K562 (cell line): Measurements from ENCODE around the gene ATM.

ENCODE experiments used
- CTCF ChIP-seq, 3 experiments: IDR thresholded peaks in 2 of 3; conservative IDR thresholded peaks in 1 of 3; 2 replicates each; pipeline ENCODE4 v1.5.1; 2011 to 2012; ENCODE audit warnings: low read length in 3 of 3, mild to moderate bottlenecking in 3 of 3, control low read depth in 2 of 3, improper control_type of control experiment in 1 of 3, inconsistent platforms in 1 of 3, low read depth in 1 of 3, mixed read lengths in 1 of 3, moderate library complexity in 1 of 3; ENCODE audit not compliant: insufficient read depth in 2 of 3
- FIP1L1 ChIP-seq: fragments of 200-400 bp; formaldehyde crosslinking; IDR thresholded peaks from 2 replicates; pipeline ENCODE4 v1.6.1; 2018; ENCODE audit warnings: mild to moderate bottlenecking, low read depth, low read length; ENCODE audit not compliant: poor library complexity, severe bottlenecking
- HDAC1 ChIP-seq, 2 experiments: fragments of 450-650 bp; IDR thresholded peaks; 2 replicates each; pipeline ENCODE4 v1.6.1; 2016 to 2017; ENCODE audit warnings: inconsistent platforms in 1 of 2, mild to moderate bottlenecking in 1 of 2, moderate library complexity in 1 of 2
- MXI1 ChIP-seq: IDR thresholded peaks from 2 replicates; pipeline ENCODE4 v1.6.1; 2011; ENCODE audit warnings: low read depth, mild to moderate bottlenecking, improper control_type of control experiment, low read length
- NFATC3 ChIP-seq: fragments of 450-650 bp; IDR thresholded peaks from 2 replicates; pipeline ENCODE4 v1.6.1; 2017; ENCODE audit warnings: mild to moderate bottlenecking
- TARDBP ChIP-seq: fragments of 450-650 bp; IDR thresholded peaks from 2 replicates; pipeline ENCODE4 v1.6.1; 2016
- YY1 ChIP-seq, 3 experiments: IDR thresholded peaks; 2 replicates each; pipeline ENCODE4 v1.6.1; 2011; ENCODE audit warnings: low read length in 2 of 3, mild to moderate bottlenecking in 2 of 3, moderate library complexity in 2 of 3, borderline replicate concordance in 1 of 3, control low read depth in 1 of 3, low read depth in 1 of 3; ENCODE audit not compliant: insufficient read depth in 3 of 3, insufficient replicate concordance in 2 of 3, control insufficient read depth in 1 of 3, insufficient read length in 1 of 3; ENCODE audit errors: extremely low read depth in 1 of 3
- ZHX1 ChIP-seq: fragments of 150-350 bp; conservative IDR thresholded peaks from 2 replicates; pipeline ENCODE4 v1.6.1; 2014; ENCODE audit warnings: low read length
- ZNF239 ChIP-seq: fragments of 250-450 bp; sonication (Bioruptor Pico); IDR thresholded peaks from 2 replicates; pipeline ENCODE4 v1.4.0; 2020; ENCODE audit warnings: mild to moderate bottlenecking
- ZNF354B ChIP-seq: fragments of 250-450 bp; sonication (Bioruptor Pico); IDR thresholded peaks from 2 replicates; pipeline ENCODE4 v1.4.0; 2020
- ZNF695 ChIP-seq: fragments of 450-650 bp; formaldehyde crosslinking; IDR thresholded peaks from 2 replicates; pipeline ENCODE4 v1.4.0; 2020; ENCODE audit warnings: mild to moderate bottlenecking, moderate library complexity

GRCh38 chr11:108224911-108225786 lies 2.3 kb downstream of the ATM start:
- TF ChIP-seq TARDBP = no peak
- TF ChIP-seq ZNF239 = no peak
- no peak for TF ChIP-seq HDAC1 (IDR thresholded peaks at IDR 0.05)
- TF ChIP-seq ZHX1 = no peak
- TF ChIP-seq MXI1 = no peak
- TF ChIP-seq NFATC3 = no peak
- no peak for TF ChIP-seq CTCF (IDR thresholded peaks at IDR 0.05 in 2 of 3, conservative IDR thresholded peaks at IDR 0.05 in 1 of 3; ENCODE audit: insufficient read depth in 2 of 3, low read depth in 1 of 3, low read length in 3 of 3)
- TF ChIP-seq YY1 (IDR thresholded peaks at IDR 0.05; ENCODE audit: borderline replicate concordance in 1 of 3, control insufficient read depth in 1 of 3, extremely low read depth in 1 of 3, insufficient read depth in 3 of 3, insufficient read length in 1 of 3, insufficient replicate concordance in 2 of 3, low read depth in 1 of 3, low read length in 2 of 3) = no peak
- no peak for TF ChIP-seq FIP1L1
- TF ChIP-seq ZNF354B (CRISPR knock-in tag) = no peak
- TF ChIP-seq ZNF695 (CRISPR knock-in tag) = no peak
